HG03280 (cell line): Measurements from ENCODE around the gene UQCC3.
"Not testable (repeated sequence)": the region's sequence is repeated elsewhere in the genome, so short reads cannot be mapped to it uniquely, and the experiment has no call there.

Source experiments
- ATAC-seq: cut with Tn5 transposase; IDR thresholded peaks from one replicate; pipeline ENCODE4 v1.9.1; 2021; ENCODE audit warnings: mild to moderate bottlenecking, moderate library complexity; ENCODE audit not compliant: unreplicated experiment

UQCC3 gene

DNA sequence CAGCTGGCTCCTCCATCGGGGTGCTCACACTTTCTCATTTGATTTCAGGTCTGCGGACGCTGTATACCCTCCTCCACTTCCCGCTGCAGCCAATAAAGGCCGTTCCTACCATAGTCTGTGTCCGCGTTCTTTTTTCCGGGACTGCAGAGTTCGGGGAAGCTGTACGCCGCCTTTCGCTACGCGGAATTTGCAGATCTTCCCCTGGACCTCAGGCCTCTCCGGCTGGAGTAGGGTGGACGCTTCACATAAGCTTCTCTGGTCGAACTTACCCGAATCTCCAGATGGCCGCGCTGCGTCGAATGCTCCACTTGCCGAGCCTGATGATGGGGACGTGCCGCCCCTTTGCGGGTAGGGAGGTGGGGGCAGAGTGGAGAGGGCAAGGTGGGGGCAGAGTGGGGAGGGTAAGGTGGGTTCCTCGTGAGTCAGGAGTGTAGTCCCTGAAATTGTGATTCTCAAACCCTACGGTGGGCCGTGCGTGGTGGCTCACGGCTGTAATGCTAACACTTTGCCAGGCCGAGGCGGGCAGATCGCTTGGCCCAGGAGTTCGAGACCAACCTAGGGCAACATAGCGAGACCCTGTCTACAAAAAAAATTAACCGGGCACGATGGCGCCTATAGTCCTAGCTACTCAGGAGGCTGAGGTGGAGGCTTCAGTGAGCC, 5.7 kb upstream of the UQCC3 start:
- ATAC-seq, result peak; percentile 7

DNA sequence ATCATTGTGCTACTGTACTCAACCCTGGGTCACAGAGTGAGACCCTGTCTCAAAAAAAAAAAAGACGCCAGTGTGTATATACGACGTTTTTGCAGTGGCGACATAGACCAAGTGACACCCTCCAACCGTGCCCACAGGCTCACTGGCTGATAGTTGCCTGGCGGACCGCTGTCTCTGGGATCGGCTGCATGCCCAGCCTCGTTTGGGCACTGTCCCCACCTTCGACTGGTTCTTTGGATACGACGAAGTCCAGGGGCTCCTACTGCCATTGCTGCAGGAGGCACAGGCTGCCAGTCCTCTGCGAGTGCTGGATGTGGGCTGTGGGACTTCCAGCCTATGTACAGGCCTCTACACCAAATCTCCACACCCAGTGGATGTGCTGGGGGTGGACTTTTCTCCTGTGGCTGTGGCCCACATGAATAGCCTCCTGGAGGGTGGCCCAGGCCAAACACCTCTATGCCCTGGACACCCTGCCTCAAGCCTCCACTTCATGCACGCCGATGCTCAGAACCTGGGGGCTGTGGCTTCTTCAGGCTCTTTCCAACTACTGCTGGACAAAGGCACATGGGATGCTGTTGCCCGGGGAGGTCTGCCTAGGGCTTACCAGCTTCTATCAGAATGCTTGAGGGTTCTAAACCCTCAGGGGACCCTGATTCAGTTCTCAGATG, 5.1 kb upstream of the UQCC3 start:
- ATAC-seq, result no peak

DNA sequence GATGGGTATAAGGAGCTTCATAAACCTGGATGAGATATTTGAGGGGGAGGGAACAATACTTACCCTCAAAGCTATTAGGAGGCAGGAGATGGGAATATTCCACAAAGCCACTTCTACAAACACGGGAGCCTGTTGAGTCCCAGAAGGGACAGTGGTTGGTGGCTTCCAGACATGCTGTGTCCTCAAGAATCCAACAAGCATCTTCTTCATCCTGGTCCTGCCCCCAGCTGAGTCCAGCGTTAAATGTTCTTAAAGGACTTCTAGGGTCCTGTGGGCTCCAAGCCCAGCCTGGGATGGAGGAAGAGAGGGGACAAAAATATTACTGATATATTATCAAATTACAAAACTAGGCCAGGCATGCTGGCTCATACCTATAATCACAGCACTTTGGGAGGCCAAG, 4.0 kb upstream of the UQCC3 start:
- no peak for ATAC-seq

GRCh38 chr11:62669420-62670161, 1.9 kb upstream of the UQCC3 start:
- no peak for ATAC-seq

- ATAC-seq, result peak; percentile 22
These were observed 251 bp upstream of the UQCC3 start for GRCh38 chr11:62671236-62671607.

DNA sequence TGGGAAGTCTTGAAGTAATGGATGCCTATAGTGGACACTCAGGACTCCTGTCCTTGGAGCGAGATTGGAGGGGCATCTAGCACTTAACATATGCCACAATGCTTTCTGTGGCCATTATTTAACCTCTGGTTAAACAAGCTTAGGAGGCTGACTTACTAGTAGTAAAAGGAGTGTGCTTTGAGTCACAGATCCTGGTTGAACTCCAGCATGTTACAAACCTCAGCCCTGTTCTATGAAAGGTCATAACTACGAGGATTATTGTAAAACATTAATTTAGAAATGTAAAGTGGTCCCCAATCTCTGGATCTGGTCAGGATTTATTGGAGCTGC, 1.7 kb downstream of the UQCC3 start:
- ATAC-seq, result no peak

- ATAC-seq, result not testable (repeated sequence)
These were observed 3.9 kb downstream of the UQCC3 start for GRCh38 chr11:62675415-62675814.

GRCh38 chr11:62676698-62677097, 5.2 kb downstream of the UQCC3 start:
- no peak for ATAC-seq

DNA sequence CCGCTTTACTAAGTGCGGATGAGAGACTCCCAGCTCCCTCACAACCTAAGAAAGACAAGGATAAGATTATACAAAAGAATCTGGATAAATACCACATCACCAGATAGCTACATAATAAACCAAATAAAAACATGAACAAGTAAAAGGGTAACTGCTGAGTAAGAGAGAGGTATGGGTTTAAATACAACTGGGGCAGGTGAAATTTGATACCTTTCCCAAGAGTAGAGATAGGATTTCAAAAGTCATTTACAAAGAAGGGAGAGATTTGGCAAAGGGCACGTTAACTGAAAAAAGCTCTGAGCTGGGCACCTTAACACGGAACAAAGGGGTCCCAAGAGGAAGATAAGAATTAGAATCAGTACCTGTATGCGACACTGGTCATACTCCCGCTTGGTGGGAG, 5.7 kb downstream of the UQCC3 start:
- no peak for ATAC-seq

GRCh38 chr11:62677714-62678113, 6.2 kb downstream of the UQCC3 start:
- ATAC-seq, result no peak

DNA sequence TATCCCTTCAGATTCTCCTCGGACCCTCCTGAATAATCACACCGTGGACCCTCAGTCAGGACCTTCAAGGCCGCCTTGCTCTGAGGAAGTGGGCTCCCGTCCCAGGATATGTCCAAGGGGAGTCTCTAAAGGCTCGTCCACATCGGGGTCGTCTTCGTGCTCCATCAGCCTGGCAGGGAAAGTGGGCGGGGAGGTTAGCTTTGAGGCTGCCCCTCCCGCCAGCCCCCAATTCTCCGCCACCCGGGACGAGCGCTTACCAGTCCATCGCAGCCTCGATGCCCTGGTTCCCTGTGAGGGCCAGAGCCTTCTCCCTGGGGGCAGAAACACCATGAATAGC, 6.9 kb downstream of the UQCC3 start:
- ATAC-seq, result peak; percentile 7

DNA sequence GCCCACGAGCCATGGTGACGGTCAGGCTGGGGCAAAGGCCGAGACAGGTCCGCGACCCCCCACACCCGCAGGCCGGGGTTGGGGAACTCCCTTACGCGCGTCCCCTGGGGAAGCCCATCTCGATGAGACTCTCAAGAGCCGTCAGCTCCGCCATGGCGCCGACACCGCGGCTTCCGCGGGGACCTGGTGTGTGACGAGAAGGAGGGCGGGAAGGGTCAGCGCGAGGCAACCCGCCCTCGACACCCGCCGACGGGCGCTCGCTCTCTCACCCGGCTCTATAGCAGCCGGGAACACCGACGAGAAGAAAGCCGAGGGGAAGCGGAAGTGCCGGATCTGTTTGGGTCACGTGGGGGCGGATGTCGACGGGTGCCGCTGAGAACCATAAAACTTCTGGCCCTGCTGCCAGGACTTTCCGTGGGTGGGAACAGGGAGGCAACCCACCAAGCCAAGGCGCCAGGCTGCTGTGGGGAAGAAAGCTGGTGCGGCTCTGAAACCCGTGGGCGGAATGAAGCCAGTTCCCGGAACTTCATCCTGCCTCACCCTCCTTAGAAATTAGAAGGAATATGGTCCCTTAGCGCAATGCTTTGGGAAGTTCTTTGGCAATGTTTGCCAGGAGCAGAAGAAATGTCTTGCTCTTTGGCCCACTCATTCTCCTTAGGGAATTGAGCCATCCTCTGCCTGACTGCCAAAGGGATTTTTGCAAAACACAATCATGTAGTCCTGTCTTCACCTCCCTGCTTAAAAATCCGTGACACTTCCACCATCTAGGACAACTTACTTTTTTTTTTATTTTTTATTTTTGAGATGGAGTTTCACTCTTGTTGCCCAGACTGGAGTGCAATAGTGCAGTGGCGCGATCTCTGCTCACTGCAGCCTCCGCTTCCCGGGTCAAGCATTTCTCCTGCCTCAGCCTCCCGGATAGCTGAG, 7.6 kb downstream of the UQCC3 start, which contains the start of gene UBXN1:
Gene UBXN1 (minus strand): TSS at position 304 of the 927 bp plus-strand sequence. CDS start 150 bp downstream, at position 154.
- ATAC-seq, result peak; percentile 73

DNA sequence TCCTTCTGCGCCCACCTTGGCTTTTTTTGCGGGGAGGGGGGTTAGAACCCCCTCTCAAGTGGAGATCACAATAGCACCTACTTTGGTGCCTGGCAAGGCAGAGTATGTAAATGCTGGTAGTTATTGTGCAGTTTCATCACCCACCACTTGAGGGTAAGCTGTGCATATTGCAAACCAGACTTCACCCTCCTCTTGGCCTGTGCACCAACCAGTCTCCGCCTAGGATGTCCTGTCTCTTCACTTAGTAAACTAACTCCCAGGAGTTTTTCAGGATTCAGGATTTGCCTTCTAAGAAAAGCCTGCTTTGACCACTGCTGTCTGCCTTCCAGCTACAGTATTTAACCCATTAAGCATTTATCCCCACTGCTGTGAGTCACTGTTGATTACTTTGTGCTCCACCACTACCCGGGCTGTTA, 9.4 kb downstream of the UQCC3 start:
- ATAC-seq, result peak; percentile 61

DNA sequence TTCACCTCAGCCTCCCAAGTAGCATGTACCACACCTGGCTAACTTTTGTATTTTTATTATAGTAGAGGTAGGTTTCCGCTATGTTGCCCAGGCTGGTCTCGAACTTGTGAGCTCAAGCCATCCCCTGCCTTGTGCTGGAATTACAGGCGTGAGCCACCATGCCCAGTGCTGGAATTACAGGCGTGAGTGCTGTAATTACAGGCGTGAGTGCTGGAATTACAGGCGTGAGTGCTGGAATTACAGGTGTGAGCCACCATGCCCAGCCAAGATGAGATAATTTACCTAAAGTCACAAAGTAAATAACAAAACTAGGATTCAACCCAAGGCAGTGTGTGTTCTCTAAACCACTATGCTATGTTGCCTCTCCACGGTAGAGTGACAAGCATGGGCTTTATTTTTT, 11.0 kb downstream of the UQCC3 start:
- ATAC-seq, result no peak

- ATAC-seq, result no peak
These were observed 16.3 kb downstream of the UQCC3 start for GRCh38 chr11:62687508-62688396.

- ATAC-seq, result no peak
These were observed 17.0 kb downstream of the UQCC3 start for GRCh38 chr11:62688491-62688890.

DNA sequence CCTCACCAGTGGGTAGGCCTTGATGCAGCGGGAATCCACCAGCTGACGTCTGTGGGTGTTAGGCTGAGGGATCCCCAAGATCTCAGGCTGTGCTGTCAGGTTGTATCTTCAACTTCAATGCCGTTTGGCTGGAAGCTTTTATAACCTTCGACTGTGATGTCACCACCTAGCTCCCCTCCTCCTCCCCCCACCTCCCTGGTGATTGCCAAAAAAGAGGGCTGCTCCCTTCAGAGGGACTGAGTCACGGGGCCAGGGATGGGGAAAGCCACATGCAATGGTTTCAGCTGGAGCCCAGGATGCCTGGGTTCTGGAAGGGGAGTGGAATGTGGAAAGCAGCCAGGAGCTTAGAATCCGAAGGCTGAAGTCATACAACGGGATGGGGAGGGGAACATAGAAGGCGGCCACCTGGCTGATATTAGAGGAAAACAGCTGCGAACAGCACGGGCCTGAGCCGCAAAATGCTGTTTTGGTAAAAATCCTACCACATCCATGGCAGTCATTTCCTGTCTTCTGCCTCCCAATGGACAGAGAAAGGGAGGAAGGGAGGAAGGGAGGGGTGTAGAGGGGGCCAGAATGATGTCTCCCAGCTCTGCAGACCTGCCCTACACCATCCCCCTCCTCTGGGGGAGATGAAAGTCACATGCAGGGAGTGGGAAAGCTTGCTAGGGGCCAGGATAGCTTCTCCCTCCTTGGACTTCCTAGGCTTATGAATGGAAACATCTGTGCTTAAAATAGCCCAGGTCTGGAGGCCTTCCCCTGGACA, 18.1 kb downstream of the UQCC3 start, which contains the start of gene LRRN4CL:
Gene LRRN4CL (minus strand): TSS at position 110 of the 763 bp plus-strand sequence. CDS start 1,022 bp downstream, outside the sequence.
- no peak for ATAC-seq

- ATAC-seq, result not testable (repeated sequence)
These were observed 22.2 kb downstream of the UQCC3 start for GRCh38 chr11:62693624-62694023.

GRCh38 chr11:62694455-62695167, 23.1 kb downstream of the UQCC3 start:
- ATAC-seq, result peak; percentile 73
